Stromal cell of bone marrow (primary cell): ENCODE data around the gene MBNL3.

Experiments used
- DNase-seq: peaks from one replicate; pipeline ENCODE4 v3.0.0-alpha.2; 2012; ENCODE audit warnings: low read depth

Gene MBNL3

GRCh38 chrX:132488819-132489577 lies at the start of gene MBNL3:
MBNL3 (minus strand) TSS chrX:132489038; CDS start chrX:132439611, 49,427 bp downstream.
- no peak for DNase-seq

- DNase-seq = no peak
Observed at GRCh38 chrX:132533409-132533808, 44.6 kb upstream of the MBNL3 start.

DNA sequence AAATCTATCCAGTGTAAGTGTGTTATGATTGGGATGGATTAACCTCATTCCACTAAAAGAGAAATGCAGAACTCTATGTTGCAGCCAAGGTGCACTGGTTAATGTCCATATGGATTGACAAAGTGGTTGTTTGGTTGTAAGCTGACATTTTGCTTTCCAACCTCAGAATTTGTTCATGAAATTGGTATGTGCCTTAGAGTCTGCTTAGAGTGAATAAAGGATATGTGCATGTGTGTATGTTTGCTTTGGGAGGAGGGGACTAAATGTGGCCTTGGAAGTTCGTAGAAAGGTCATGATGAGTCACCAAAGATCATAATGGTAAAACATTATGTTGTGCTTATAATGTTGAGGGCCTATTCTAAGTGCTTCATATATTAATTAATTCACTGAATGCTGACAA lies 44.1 kb upstream of the MBNL3 start:
- DNase-seq = peak; percentile 17

- DNase-seq = no peak
Observed at GRCh38 chrX:132532097-132532496, 43.3 kb upstream of the MBNL3 start.

- no peak for DNase-seq
Observed at GRCh38 chrX:132520792-132521191, 32.0 kb upstream of the MBNL3 start.

GRCh38 chrX:132520213-132520612 lies 31.4 kb upstream of the MBNL3 start:
- no peak for DNase-seq

- no peak for DNase-seq
Observed at GRCh38 chrX:132518401-132518800, 29.6 kb upstream of the MBNL3 start.

DNA sequence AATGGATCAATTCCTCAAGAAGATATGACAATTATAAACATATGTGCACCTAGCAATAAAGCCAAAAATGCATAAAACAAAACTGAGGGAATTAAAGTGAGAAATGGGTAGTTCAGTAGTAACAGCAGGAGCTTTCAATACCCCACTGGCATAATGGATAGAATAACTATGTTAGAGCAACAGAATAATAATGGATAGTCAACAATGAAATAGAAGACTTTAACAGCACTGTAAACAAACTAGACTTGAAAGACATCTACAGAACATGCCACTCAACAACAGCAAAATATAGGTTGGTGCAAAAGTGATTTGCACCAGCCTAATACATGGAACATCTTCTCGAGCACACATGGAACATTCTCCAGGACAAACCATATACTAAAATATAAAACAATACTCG lies 20.0 kb upstream of the MBNL3 start:
- DNase-seq = no peak

DNA sequence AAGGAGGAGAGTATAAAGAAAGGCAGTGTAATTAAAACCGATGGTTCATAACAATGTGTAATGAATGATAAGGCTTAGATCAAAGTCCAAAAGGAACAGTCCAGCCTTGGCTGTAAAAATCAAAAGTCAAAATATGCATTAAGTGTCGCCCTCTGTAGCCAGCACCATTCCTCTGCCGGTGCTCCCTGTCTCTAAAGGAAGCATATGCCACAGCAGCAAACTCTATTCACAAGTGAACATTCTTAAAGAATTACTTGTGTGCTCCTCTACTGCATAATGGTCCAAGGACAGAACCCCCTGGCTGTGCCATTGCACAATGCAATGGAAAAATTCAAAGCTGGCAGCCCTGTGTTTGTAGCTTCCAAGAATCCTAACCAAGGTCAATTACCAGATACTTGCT lies 16.3 kb upstream of the MBNL3 start:
- peak; percentile 25 for DNase-seq

DNA sequence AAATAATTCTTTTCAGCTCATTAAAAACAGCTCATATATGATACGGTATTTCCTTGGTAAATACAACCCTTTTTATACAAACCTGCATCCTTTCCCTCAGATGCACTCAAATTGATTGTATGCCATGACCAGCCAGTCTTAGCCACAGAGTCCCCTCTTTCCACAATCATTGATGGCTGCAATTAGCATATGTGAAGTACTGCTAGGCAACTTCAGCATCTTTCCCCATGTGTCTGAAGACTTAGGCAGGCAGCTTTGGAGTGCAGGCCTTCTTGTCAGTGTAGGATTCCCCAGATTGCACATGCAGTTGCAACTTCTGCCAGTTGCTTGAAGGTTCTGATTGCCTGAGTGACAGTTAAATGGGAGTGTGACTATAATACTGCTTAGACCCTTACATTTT lies 15.6 kb upstream of the MBNL3 start:
- no peak for DNase-seq

- no peak for DNase-seq
Observed at GRCh38 chrX:132501606-132502005, 12.8 kb upstream of the MBNL3 start.

DNA sequence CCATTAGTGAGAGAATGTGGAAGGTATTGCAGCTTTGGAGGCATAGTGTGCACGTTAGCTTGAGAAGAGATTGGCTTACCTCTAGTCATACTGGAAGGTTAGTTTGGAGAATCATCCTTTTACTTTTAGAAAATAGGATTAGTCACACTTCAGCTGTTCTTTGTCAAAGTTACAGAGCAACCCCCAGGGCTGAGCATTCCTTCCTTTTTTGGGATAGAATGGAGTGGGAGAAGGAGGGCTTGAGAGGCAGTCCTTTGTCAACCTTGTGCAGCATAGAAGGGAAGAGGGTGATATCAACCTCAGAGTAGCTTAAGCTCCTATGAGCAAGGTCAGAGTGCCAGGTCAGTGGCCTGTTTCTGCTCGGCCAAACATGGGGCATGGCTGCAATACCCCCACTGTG lies 8.6 kb upstream of the MBNL3 start:
- no peak for DNase-seq

DNA sequence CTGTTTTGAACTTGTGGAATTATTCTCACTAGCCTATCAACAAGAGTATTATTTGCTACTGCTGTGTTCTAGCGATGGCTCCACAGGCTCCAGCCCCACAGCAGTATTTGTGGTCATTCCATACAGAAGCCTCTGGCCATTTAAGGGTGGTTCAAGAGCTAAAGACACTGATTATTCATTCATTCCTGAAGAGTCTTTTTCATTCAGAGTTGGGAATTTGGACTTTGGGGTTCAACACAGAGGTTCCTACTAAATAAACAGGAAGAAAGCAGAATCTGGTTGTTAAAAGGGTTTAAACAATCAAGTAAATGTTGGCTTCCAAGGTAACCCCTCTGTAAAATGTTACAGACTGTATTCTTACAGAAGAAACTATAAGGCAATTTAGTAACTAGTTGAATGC lies 4.3 kb upstream of the MBNL3 start:
- no peak for DNase-seq

GRCh38 chrX:132491191-132491590 lies 2.4 kb upstream of the MBNL3 start:
- DNase-seq = no peak

GRCh38 chrX:132489578-132490419 lies 961 bp upstream of the MBNL3 start:
- DNase-seq = no peak

GRCh38 chrX:132488180-132488705 lies 595 bp downstream of the MBNL3 start:
- no peak for DNase-seq

DNA sequence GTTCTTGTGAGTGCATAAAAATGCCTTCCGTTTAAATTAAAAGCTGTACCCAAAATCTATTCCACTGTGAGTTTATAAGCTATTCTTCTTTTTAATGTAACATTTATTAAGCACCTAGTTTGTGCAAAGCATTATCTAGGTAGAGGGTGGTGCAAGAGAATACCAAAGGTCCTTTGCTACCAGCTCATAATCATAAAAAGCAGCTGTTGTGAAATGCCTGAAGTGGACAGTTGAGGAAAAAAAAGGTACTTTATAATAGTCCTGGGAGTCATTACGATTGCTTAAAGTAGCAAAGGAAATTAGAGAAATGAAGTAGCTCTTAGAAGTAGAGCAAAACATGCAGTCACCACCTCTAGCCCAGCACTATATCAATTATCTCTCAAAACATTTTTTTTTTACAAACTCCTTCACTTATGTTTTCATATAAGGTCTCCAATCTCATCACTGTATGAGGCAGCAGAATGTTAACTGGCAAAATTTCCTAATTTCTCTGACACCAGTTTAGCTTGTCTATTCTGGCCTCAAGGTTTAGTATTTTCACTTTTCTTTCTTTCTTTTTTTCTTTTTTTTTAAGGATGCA lies 2.1 kb downstream of the MBNL3 start:
- DNase-seq = no peak

GRCh38 chrX:132483951-132484350 lies 4.9 kb downstream of the MBNL3 start:
- no peak for DNase-seq

GRCh38 chrX:132483488-132483887 lies 5.3 kb downstream of the MBNL3 start:
- no peak for DNase-seq

DNA sequence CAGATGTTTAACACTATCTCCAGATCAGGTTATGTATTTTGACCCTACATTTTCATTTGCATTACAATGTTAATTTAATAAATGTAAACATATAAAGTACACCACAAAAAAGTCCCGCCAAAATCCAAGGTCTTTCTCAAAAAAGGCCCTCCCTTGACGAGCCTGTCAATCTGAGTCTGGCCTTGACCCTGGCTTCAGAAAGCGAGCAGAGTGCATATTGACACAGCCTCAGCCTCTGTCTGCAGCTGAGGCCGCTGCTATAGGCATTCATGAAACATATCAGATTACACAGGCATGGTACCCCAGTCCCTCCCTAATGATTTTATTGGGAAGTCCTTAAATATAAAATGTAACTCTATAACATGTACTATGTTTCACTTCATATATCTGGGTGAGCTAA lies 6.2 kb downstream of the MBNL3 start:
- no peak for DNase-seq

DNA sequence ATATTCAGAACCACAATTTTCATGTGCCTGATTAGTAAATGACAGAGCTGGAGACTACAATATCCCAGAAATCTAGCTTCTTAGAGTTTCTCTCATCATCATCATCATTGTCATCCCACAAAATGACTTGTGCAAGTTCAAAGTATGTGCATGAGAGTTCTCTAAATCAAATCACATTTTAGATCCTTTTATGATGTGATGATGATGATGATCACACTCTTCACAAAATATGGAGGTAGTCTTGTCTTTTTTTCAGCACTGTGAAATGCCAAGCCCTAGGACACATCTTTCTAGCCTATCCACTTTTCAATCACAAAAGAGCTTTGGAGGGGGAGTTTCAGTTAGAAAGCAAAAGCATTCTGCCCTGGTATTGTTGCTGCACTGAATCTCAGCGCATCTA lies 7.4 kb downstream of the MBNL3 start:
- no peak for DNase-seq

DNA sequence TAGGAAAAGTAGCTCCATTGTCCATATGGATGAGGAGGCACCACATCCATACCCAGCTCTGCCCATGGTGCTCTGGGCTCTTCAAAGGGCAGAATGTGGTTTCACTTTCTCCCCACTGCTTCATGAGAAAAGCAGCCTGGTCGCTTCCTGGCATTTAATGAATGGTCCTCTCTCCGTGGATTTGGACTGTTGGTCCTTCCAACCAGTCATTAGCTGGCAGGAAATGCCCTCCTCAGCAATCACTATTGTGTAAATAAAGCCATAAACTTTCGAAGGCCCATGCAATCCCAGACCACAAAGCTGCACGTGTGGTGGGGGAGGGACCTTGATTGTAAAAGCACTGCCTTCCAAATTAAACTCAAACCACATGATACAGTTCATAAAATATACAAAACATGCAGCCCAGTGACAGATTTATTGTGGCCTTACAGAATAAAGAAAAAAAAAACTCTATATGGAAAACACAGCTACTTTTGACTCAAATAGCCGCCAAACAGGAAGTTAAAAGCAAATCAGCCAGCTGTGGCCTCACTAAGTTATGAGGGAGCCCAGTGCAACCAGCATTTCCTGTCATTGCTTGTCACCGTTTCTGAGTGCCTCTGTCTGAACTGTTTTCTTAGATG lies 8.1 kb downstream of the MBNL3 start:
- DNase-seq = peak; percentile 30
